IMR-90 (cell line): ENCODE measurements around the gene CDADC1. TPM values are rescaled to one million over a fixed set of nuclear protein-coding genes. Genes with fewer than 3 reads are reported as not detected.

Source experiments
- ATAC-seq: fragments of 200-7000 bp; cut with Tn5 transposase; 2 replicates; pipeline ENCODE4 v1.9.1; 2020; ENCODE audit warnings: low read depth, mild to moderate bottlenecking, moderate library complexity
- BruUV-seq: library from RNA; stranded (reverse); fragments of 400-500 nt; replicated peaks from 2 replicates; lab custom pipeline; 2021; lab: Mats Ljungman, UMichigan
- CTCF ChIA-PET: fragments of 300-600 bp; formaldehyde crosslinking; extraction: SDS; loops from one replicate; lab custom pipeline; 2021; ENCODE audit warnings: antibody characterized with exemption; lab: Yijun Ruan, JAX
- POLR2A ChIA-PET: fragments of 300-600 bp; sonication (Branson Sonifier 250); formaldehyde crosslinking; loops from one replicate; lab custom pipeline; 2022; ENCODE audit warnings: antibody characterized with exemption; ENCODE audit not compliant: unreplicated experiment; lab: Charles Lee
- DNase-seq: peaks from one replicate; pipeline ENCODE4 v3.0.0; 2013
- H2AFZ ChIP-seq: replicated peaks from 2 replicates; pipeline ENCODE3; 2013; ENCODE audit warnings: low read length, mild to moderate bottlenecking; ENCODE audit not compliant: poor library complexity
- H2AK5ac ChIP-seq: 2 replicates; pipeline ENCODE4 v1.6.1; 2013; ENCODE audit warnings: low read depth, low read length, inconsistent platforms
- H2AK9ac ChIP-seq: replicated peaks from 2 replicates; pipeline ENCODE3; 2013; ENCODE audit warnings: mild to moderate bottlenecking, low read depth, low read length, moderate library complexity; ENCODE audit not compliant: poor library complexity
- H2BK120ac ChIP-seq: 2 replicates; pipeline ENCODE4 v1.6.1; 2013; ENCODE audit warnings: low read depth, low read length, inconsistent platforms
- H2BK15ac ChIP-seq: 3 replicates; pipeline ENCODE4 v1.6.1; 2013; ENCODE audit warnings: low read depth, low read length, inconsistent platforms
- H2BK20ac ChIP-seq: 2 replicates; pipeline ENCODE4 v1.6.1; 2013; ENCODE audit warnings: low read depth, mild to moderate bottlenecking, inconsistent platforms, low read length, moderate library complexity
- H2BK5ac ChIP-seq: 2 replicates; pipeline ENCODE4 v1.6.1; 2013; ENCODE audit warnings: mild to moderate bottlenecking, low read depth, low read length, inconsistent platforms; ENCODE audit not compliant: poor library complexity, severe bottlenecking
- H3K14ac ChIP-seq: replicated peaks from 2 replicates; pipeline ENCODE4 v1.6.1; 2013; ENCODE audit warnings: low read depth, low read length, inconsistent platforms
- H3K18ac ChIP-seq: 2 replicates; pipeline ENCODE4 v1.6.1; 2013; ENCODE audit warnings: low read depth, low read length, control low read depth
- H3K23ac ChIP-seq: 2 replicates; pipeline ENCODE4 v1.6.1; 2013; ENCODE audit warnings: low read depth, low read length, inconsistent platforms
- H3K27ac ChIP-seq: 2 replicates; pipeline ENCODE4 v1.5.1; 2013; ENCODE audit warnings: mild to moderate bottlenecking, control low read depth, low read length; ENCODE audit not compliant: insufficient read depth
- H3K27me3 ChIP-seq: 2 replicates; pipeline ENCODE4 v1.6.1; 2013; ENCODE audit warnings: low read length; ENCODE audit not compliant: control insufficient read depth, insufficient read depth
- H3K36me3 ChIP-seq: 2 replicates; pipeline ENCODE4 v1.6.1; 2013; ENCODE audit warnings: low read length, mixed read lengths; ENCODE audit not compliant: control insufficient read depth, insufficient read depth
- H3K4ac ChIP-seq: 2 replicates; pipeline ENCODE4 v1.6.1; 2013; ENCODE audit warnings: low read depth, low read length, inconsistent platforms
- H3K4me1 ChIP-seq: 2 replicates; pipeline ENCODE4 v1.6.1; 2013; ENCODE audit warnings: low read length, mixed read lengths; ENCODE audit not compliant: control insufficient read depth, insufficient read depth
- H3K4me2 ChIP-seq: 2 replicates; pipeline ENCODE4 v1.6.1; 2013; ENCODE audit warnings: low read depth, mild to moderate bottlenecking, control low read depth, low read length, moderate library complexity
- H3K4me3 ChIP-seq: 2 replicates; pipeline ENCODE4 v1.5.1; 2013; ENCODE audit warnings: low read depth, mild to moderate bottlenecking, control low read depth, low read length, moderate library complexity; ENCODE audit not compliant: insufficient read depth
- H3K56ac ChIP-seq: 2 replicates; pipeline ENCODE4 v1.6.1; 2013; ENCODE audit warnings: low read length, inconsistent platforms; ENCODE audit not compliant: insufficient read depth; ENCODE audit errors: extremely low read depth
- H3K79me1 ChIP-seq, 2 experiments: 2 replicates each; pipeline ENCODE4 v1.6.1; 2013; ENCODE audit warnings: low read length in 2 of 2, inconsistent platforms in 1 of 2, low read depth in 1 of 2
- H3K9ac ChIP-seq: 2 replicates; pipeline ENCODE4 v1.6.1; 2013; ENCODE audit warnings: low read depth, low read length, control low read depth
- H3K9me1 ChIP-seq: 2 replicates; pipeline ENCODE4 v1.6.1; 2013; ENCODE audit warnings: low read length, inconsistent platforms; ENCODE audit not compliant: insufficient read depth
- H3K9me3 ChIP-seq: 2 replicates; pipeline ENCODE4 v1.6.1; 2013; ENCODE audit warnings: low read length; ENCODE audit not compliant: control insufficient read depth, insufficient read depth
- H4K20me1 ChIP-seq: 2 replicates; pipeline ENCODE4 v1.6.1; 2013; ENCODE audit warnings: low read length, inconsistent platforms; ENCODE audit not compliant: insufficient read depth
- H4K5ac ChIP-seq: 2 replicates; pipeline ENCODE4 v1.6.1; 2013; ENCODE audit warnings: mild to moderate bottlenecking, low read depth, low read length, control low read depth
- H4K8ac ChIP-seq, 2 experiments: 2 replicates each; pipeline ENCODE4 v1.6.1; 2013; ENCODE audit warnings: low read depth in 2 of 2, low read length in 2 of 2, control low read depth in 1 of 2, inconsistent platforms in 1 of 2
- H4K91ac ChIP-seq: 2 replicates; pipeline ENCODE4 v1.6.1; 2013; ENCODE audit warnings: low read depth, low read length, inconsistent platforms; ENCODE audit not compliant: insufficient read depth
- BHLHE40 ChIP-seq: fragments of 150-350 bp; IDR thresholded peaks from 2 replicates; pipeline ENCODE4 v1.6.1; 2016; ENCODE audit warnings: mild to moderate bottlenecking, low read depth, low read length
- CEBPB ChIP-seq: IDR thresholded peaks from 2 replicates; pipeline ENCODE4 v1.6.1; 2012; ENCODE audit warnings: low read depth, low read length, improper control_type of control experiment
- CHD1 ChIP-seq: IDR thresholded peaks from 2 replicates; pipeline ENCODE4 v1.6.1; 2012; ENCODE audit warnings: low read depth, low read length, improper control_type of control experiment
- MAZ ChIP-seq: IDR thresholded peaks from 2 replicates; pipeline ENCODE4 v1.6.1; 2012; ENCODE audit warnings: low read depth, mild to moderate bottlenecking, low read length, improper control_type of control experiment, moderate library complexity, borderline replicate concordance
- MXI1 ChIP-seq: IDR thresholded peaks from 2 replicates; pipeline ENCODE4 v1.6.1; 2012; ENCODE audit warnings: low read depth, mild to moderate bottlenecking, low read length, moderate library complexity, borderline replicate concordance
- NFE2L2 ChIP-seq: fragments of 150-350 bp; IDR thresholded peaks from 2 replicates; pipeline ENCODE4 v1.6.1; 2016; ENCODE audit warnings: low read depth, mild to moderate bottlenecking, low read length
- POLR2A ChIP-seq: IDR thresholded peaks from 2 replicates; pipeline ENCODE4 v1.6.1; 2012; ENCODE audit warnings: mild to moderate bottlenecking, low read depth, low read length
- RAD21 ChIP-seq: IDR thresholded peaks from 2 replicates; pipeline ENCODE4 v1.6.1; 2012; ENCODE audit warnings: low read length, improper control_type of control experiment
- RCOR1 ChIP-seq: IDR thresholded peaks from 2 replicates; pipeline ENCODE4 v1.6.1; 2012; ENCODE audit warnings: mild to moderate bottlenecking, low read length, improper control_type of control experiment; ENCODE audit not compliant: insufficient replicate concordance
- RFX5 ChIP-seq: IDR thresholded peaks from 2 replicates; pipeline ENCODE4 v1.8.0; 2012; ENCODE audit warnings: low read depth, mild to moderate bottlenecking, low read length, moderate library complexity
- WGBS, 2 experiments: methylation state at CpG; one replicate each; pipeline versions ENCODE4 v1.1.5 to v1.1.7; 2013; ENCODE audit warnings: missing lambda C conversion rate in 2 of 2; ENCODE audit not compliant: insufficient read length in 1 of 2; ENCODE audit errors: extremely low coverage in 2 of 2; 5-methylcytosine and 5-hydroxymethylcytosine counted together
- dilution Hi-C: fragments of 300-500 bp; cut with HindIII; formaldehyde crosslinking; loops from one replicate; pipeline ENCODE4 v1.14.3; 2018; ENCODE audit warnings: low sequenced_read_pairs; ENCODE audit not compliant: unreplicated experiment
- in situ Hi-C: fragments of 300-500 bp; cut with MboI; formaldehyde crosslinking; loops from 3 replicates; pipeline ENCODE4 v1.14.3; 2019; ENCODE audit warnings: low sequenced_read_pairs, inconsistent platforms, mixed read lengths
- intact Hi-C: fragments of 100-400 bp; cut with micrococcal nuclease; formaldehyde crosslinking; loops from 2 replicates; pipeline ENCODE4 v1.10.0; 2022
- polyA plus RNA-seq, 3 experiments: library from polyadenylated mRNA; depleted of rRNA; stranded (reverse); fragments of >200 nt; gene quantifications; 2 replicates each; pipeline ENCODE4 v1.2.3, GENCODE V29; 2012; ENCODE audit warnings: low replicate concordance in 1 of 3
- total RNA-seq: library from RNA; depleted of rRNA; stranded (reverse); fragments of >200 nt; gene quantifications from 2 replicates; pipeline ENCODE4 v1.2.3, GENCODE V29; 2012
- TF ChIP-seq, protein P1 (sequence below): conservative IDR thresholded peaks from 2 replicates; pipeline ENCODE4 v1.5.1; 2012; ENCODE audit warnings: mild to moderate bottlenecking, low read depth, low read length, improper control_type of control experiment
- TF ChIP-seq, protein P2 (sequence below): fragments of 150-350 bp; IDR thresholded peaks from 2 replicates; pipeline ENCODE4 v1.6.1; 2016; ENCODE audit warnings: low read depth, mild to moderate bottlenecking, low read length, moderate library complexity, borderline replicate concordance

The CDADC1 gene
- total and polyA plus RNA-seq, 2 of the 4 experiments (the other 2 are of a cell fraction), result 0.54 to 2.6 TPM

DNA sequence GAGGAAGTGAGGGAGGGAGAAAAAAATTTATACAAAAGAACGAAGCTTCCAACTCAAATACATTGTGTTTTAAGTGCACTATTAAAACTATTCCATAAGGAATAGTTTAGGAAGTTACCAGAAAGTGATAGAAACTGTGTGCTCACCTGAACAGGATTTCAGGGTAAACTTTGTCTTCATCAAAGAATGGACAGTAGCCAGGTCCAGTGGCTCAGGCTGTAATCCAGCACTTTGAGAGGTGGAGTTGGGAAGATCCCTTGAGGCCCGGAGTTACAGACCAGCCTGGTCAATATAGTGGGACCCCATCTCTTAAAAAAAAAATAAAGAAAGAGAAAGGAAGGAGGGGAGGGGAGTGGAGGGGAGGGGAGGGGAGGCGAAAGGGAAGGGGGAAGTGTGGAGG, 13.0 kb upstream of the CDADC1 start:
- H3K4me3 ChIP-seq, result no peak overlapping the region
- no peak overlapping the region for H3K4me2 ChIP-seq
- no peak overlapping the region for H4K91ac ChIP-seq
- no peaks in the 10 kb centered on the region for H3K9me1 ChIP-seq
- no peak overlapping the region for H3K14ac ChIP-seq
- in situ Hi-C loops, result no loop called here
- WGBS, 2 experiments, result 86% methylated on average over 1 of the region's 3 CpGs; no CpG with 5 or more reads in 1 of the 2 experiments
- H3K79me1 ChIP-seq, result no peaks in the 10 kb centered on the region
- no peak overlapping the region for H2AK5ac ChIP-seq
- no peak overlapping the region for H3K4ac ChIP-seq
- TF ChIP-seq POLR2A, result no peak
- no peak for TF ChIP-seq MXI1
- TF ChIP-seq NFE2L2, result no peak
- no peak for TF ChIP-seq CHD1
- no peak for TF ChIP-seq RAD21
- TF ChIP-seq BHLHE40, result no peak
- no peak for TF ChIP-seq RCOR1
- TF ChIP-seq, protein P1, sequence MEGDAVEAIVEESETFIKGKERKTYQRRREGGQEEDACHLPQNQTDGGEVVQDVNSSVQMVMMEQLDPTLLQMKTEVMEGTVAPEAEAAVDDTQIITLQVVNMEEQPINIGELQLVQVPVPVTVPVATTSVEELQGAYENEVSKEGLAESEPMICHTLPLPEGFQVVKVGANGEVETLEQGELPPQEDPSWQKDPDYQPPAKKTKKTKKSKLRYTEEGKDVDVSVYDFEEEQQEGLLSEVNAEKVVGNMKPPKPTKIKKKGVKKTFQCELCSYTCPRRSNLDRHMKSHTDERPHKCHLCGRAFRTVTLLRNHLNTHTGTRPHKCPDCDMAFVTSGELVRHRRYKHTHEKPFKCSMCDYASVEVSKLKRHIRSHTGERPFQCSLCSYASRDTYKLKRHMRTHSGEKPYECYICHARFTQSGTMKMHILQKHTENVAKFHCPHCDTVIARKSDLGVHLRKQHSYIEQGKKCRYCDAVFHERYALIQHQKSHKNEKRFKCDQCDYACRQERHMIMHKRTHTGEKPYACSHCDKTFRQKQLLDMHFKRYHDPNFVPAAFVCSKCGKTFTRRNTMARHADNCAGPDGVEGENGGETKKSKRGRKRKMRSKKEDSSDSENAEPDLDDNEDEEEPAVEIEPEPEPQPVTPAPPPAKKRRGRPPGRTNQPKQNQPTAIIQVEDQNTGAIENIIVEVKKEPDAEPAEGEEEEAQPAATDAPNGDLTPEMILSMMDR, result no peak
- no peak for TF ChIP-seq RFX5
- TF ChIP-seq CEBPB, result no peak
- TF ChIP-seq, protein P2, sequence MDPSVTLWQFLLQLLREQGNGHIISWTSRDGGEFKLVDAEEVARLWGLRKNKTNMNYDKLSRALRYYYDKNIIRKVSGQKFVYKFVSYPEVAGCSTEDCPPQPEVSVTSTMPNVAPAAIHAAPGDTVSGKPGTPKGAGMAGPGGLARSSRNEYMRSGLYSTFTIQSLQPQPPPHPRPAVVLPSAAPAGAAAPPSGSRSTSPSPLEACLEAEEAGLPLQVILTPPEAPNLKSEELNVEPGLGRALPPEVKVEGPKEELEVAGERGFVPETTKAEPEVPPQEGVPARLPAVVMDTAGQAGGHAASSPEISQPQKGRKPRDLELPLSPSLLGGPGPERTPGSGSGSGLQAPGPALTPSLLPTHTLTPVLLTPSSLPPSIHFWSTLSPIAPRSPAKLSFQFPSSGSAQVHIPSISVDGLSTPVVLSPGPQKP, result no peak
- TF ChIP-seq MAZ, result no peak
- ATAC-seq (no peak), DNase-seq (no peak)
- no peaks in the 10 kb centered on the region for H3K9me3 ChIP-seq
- H3K4me1 ChIP-seq, result no peaks in the 10 kb centered on the region
- no peak overlapping the region for H2AFZ ChIP-seq
- H2BK120ac ChIP-seq, result no peak overlapping the region
- H2BK20ac ChIP-seq, result no peak overlapping the region
- H3K27ac ChIP-seq, result no peak overlapping the region
- intact Hi-C loops, result no loop called here
- dilution Hi-C loops, result no loop called here
- H3K27me3 ChIP-seq, result peaks cover 2% of the 10 kb centered on the region; the same call in 1 of the 2 replicates
- H3K36me3 ChIP-seq, result no peaks in the 10 kb centered on the region
- no peaks in the 10 kb centered on the region for H4K20me1 ChIP-seq
- H2AK9ac ChIP-seq, result no peak overlapping the region
- no peak overlapping the region for H3K18ac ChIP-seq
- CTCF ChIA-PET, result no interaction called here
- no peak overlapping the region for H4K8ac ChIP-seq
- no peak overlapping the region for H4K5ac ChIP-seq
- no peak overlapping the region for H3K56ac ChIP-seq
- H3K23ac ChIP-seq, result no peak overlapping the region
- H2BK5ac ChIP-seq, result no peak overlapping the region
- H3K9ac ChIP-seq, result no peak overlapping the region
- no TSS peak for BruUV-seq
- H2BK15ac ChIP-seq, result no peak overlapping the region
- POLR2A ChIA-PET, result no interaction called here
